ENCODE data around the gene ZSWIM5. TPM values are rescaled to one million over a fixed set of nuclear protein-coding genes. Genes with fewer than 3 reads are reported as not detected.
"Not testable (repeated sequence)": the region's sequence is repeated elsewhere in the genome, so short reads cannot be mapped to it uniquely, and the experiment has no call there.

The ZSWIM5 gene
- polyA plus RNA-seq, 1 donor (not counting 4 experiments of a cell fraction or from before 2014, with no cell fraction given), result 0.03 TPM

- TF ChIP-seq CTCF (optimal IDR thresholded peaks at IDR 0.05 in 1 of 3, IDR thresholded peaks at IDR 0.05 in 1 of 3, conservative IDR thresholded peaks at IDR 0.05 in 1 of 3; ENCODE audit: extremely low read depth in 1 of 3, insufficient read depth in 2 of 3, low read length in 3 of 3) (no peak), EZH2 (IDR thresholded peaks at IDR 0.05; ENCODE audit: low read length) (no peak)
- FAIRE-seq, result no peak
- dilution Hi-C loops (cut with MboI; ENCODE audit: extremely low pct_ligation_motif_present, low sequenced_read_pairs), result no loop called here
- Histone ChIP-seq H3K9ac (ENCODE audit: control insufficient read depth, extremely low read depth, insufficient read depth, low read length) (no peak overlapping the region), H3K4me1 (ENCODE audit: control insufficient read depth, extremely low read depth, insufficient read depth, low read length) (no peaks in the 10 kb centered on the region), H3K79me2 (ENCODE audit: control insufficient read depth, insufficient read depth, low read length) (no peaks in the 10 kb centered on the region), H4K20me1 (ENCODE audit: control insufficient read depth, extremely low read depth, insufficient read depth, low read length) (no peaks in the 10 kb centered on the region), H3K36me3 (ENCODE audit: control insufficient read depth in 2 of 2, extremely low read depth in 1 of 2, insufficient read depth in 2 of 2, low read length in 2 of 2) (no peaks in the 10 kb centered on the region), H3K4me2 (ENCODE audit: control insufficient read depth, extremely low read depth, insufficient read depth, low read depth, low read length) (no peak overlapping the region), H3K4me3 (ENCODE audit: control insufficient read depth in 2 of 3, extremely low read depth in 1 of 3, insufficient read depth in 2 of 3, low read depth in 1 of 3, low read length in 3 of 3) (no peak overlapping the region), H3K27ac (ENCODE audit: control insufficient read depth, insufficient read depth, low read length) (no peak overlapping the region), H3K9me1 (ENCODE audit: control insufficient read depth, extremely low read depth, insufficient read depth, low read length) (no peaks in the 10 kb centered on the region), H2AFZ (ENCODE audit: control insufficient read depth, low read length) (no peak overlapping the region), H3K27me3 (ENCODE audit: control insufficient read depth, extremely low read depth, insufficient read depth, low read length) (no peaks in the 10 kb centered on the region), H3K9me3 (ENCODE audit: control insufficient read depth, low read depth, low read length) (no peaks in the 10 kb centered on the region)
- DNase-seq (ENCODE audit: low read depth, low spot score), result no peak
Observed at GRCh38 chr1:45135316-45135715, 71.1 kb downstream of the ZSWIM5 start.

GRCh38 chr1:45134461-45134873 lies 71.9 kb downstream of the ZSWIM5 start:
- no peak for TF ChIP-seq CTCF (optimal IDR thresholded peaks at IDR 0.05 in 1 of 3, IDR thresholded peaks at IDR 0.05 in 1 of 3, conservative IDR thresholded peaks at IDR 0.05 in 1 of 3; ENCODE audit: extremely low read depth in 1 of 3, insufficient read depth in 2 of 3, low read length in 3 of 3)
- no peak for TF ChIP-seq EZH2 (IDR thresholded peaks at IDR 0.05; ENCODE audit: low read length)
- Histone ChIP-seq H3K4me3 (ENCODE audit: control insufficient read depth in 2 of 3, extremely low read depth in 1 of 3, insufficient read depth in 2 of 3, low read depth in 1 of 3, low read length in 3 of 3) (no peak overlapping the region), H2AFZ (ENCODE audit: control insufficient read depth, low read length) (no peak overlapping the region), H3K27me3 (ENCODE audit: control insufficient read depth, extremely low read depth, insufficient read depth, low read length) (no peaks in the 10 kb centered on the region), H3K9ac (ENCODE audit: control insufficient read depth, extremely low read depth, insufficient read depth, low read length) (no peak overlapping the region), H3K79me2 (ENCODE audit: control insufficient read depth, insufficient read depth, low read length) (no peaks in the 10 kb centered on the region), H4K20me1 (ENCODE audit: control insufficient read depth, extremely low read depth, insufficient read depth, low read length) (no peaks in the 10 kb centered on the region), H3K27ac (ENCODE audit: control insufficient read depth, insufficient read depth, low read length) (no peak overlapping the region), H3K4me2 (ENCODE audit: control insufficient read depth, extremely low read depth, insufficient read depth, low read depth, low read length) (no peak overlapping the region), H3K9me1 (ENCODE audit: control insufficient read depth, extremely low read depth, insufficient read depth, low read length) (no peaks in the 10 kb centered on the region), H3K4me1 (ENCODE audit: control insufficient read depth, extremely low read depth, insufficient read depth, low read length) (no peaks in the 10 kb centered on the region), H3K9me3 (ENCODE audit: control insufficient read depth, low read depth, low read length) (no peaks in the 10 kb centered on the region), H3K36me3 (ENCODE audit: control insufficient read depth in 2 of 2, extremely low read depth in 1 of 2, insufficient read depth in 2 of 2, low read length in 2 of 2) (no peaks in the 10 kb centered on the region)
- dilution Hi-C loops (cut with MboI; ENCODE audit: extremely low pct_ligation_motif_present, low sequenced_read_pairs), result no loop called here
- FAIRE-seq (no peak), DNase-seq (ENCODE audit: low read depth, low spot score) (no peak)

DNA sequence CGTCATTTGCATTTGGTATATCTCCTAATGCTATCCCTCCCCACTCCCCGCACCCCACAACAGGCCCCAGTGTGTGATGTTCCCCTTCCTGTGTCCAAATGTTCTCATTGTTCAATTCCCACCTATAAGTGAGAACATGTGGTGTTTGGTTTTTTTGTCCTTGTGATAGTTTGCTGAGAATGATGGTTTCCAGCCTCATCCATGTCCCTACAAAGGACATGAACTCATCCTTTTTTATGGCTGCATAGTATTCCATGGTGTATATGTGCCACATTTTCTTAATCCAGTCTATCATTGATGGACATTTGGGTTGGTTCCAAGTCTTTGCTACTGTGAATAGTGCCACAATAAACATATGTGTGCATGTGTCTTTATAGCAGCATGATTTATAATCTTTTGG lies 73.7 kb downstream of the ZSWIM5 start:
- dilution Hi-C loops (cut with MboI; ENCODE audit: extremely low pct_ligation_motif_present, low sequenced_read_pairs); H3K9me1 ChIP-seq (ENCODE audit: control insufficient read depth, extremely low read depth, insufficient read depth, low read length); H3K4me3 ChIP-seq (ENCODE audit: control insufficient read depth in 2 of 3, extremely low read depth in 1 of 3, insufficient read depth in 2 of 3, low read depth in 1 of 3, low read length in 3 of 3); H3K27ac ChIP-seq (ENCODE audit: control insufficient read depth, insufficient read depth, low read length); H3K27me3 ChIP-seq (ENCODE audit: control insufficient read depth, extremely low read depth, insufficient read depth, low read length); DNase-seq (ENCODE audit: low read depth, low spot score); H3K9ac ChIP-seq (ENCODE audit: control insufficient read depth, extremely low read depth, insufficient read depth, low read length); H3K9me3 ChIP-seq (ENCODE audit: control insufficient read depth, low read depth, low read length); H2AFZ ChIP-seq (ENCODE audit: control insufficient read depth, low read length); H3K79me2 ChIP-seq (ENCODE audit: control insufficient read depth, insufficient read depth, low read length); FAIRE-seq; H3K4me1 ChIP-seq (ENCODE audit: control insufficient read depth, extremely low read depth, insufficient read depth, low read length); H4K20me1 ChIP-seq (ENCODE audit: control insufficient read depth, extremely low read depth, insufficient read depth, low read length); H3K36me3 ChIP-seq (ENCODE audit: control insufficient read depth in 2 of 2, extremely low read depth in 1 of 2, insufficient read depth in 2 of 2, low read length in 2 of 2); H3K4me2 ChIP-seq (ENCODE audit: control insufficient read depth, extremely low read depth, insufficient read depth, low read depth, low read length): not testable (repeated sequence)

All from keratinocyte (primary cell).